WERI-Rb-1 (cell line): ENCODE results near the gene KANSL1.
"Not testable (repeated sequence)": the region's sequence is repeated elsewhere in the genome, so short reads cannot be mapped to it uniquely, and the experiment has no call there.

Experiments
- DNase-seq: peaks from one replicate; pipeline ENCODE4 v3.0.0-alpha.2; 2020
- H3K27ac ChIP-seq: fragments of 250-450 bp; sonication (Bioruptor Pico); 2 replicates; pipeline ENCODE4 v1.5.1; 2020; ENCODE audit warnings: mild to moderate bottlenecking, moderate library complexity
- H3K27me3 ChIP-seq: fragments of 250-450 bp; sonication (Bioruptor Pico); 2 replicates; pipeline ENCODE4 v1.5.1; 2021; ENCODE audit warnings: mild to moderate bottlenecking, low read depth, moderate library complexity; ENCODE audit not compliant: insufficient read depth, severe bottlenecking
- H3K36me3 ChIP-seq: fragments of 250-450 bp; sonication (Bioruptor Pico); 2 replicates; pipeline ENCODE4 v1.5.1; 2020; ENCODE audit warnings: mild to moderate bottlenecking, moderate library complexity
- H3K4me3 ChIP-seq: 2 replicates; pipeline ENCODE4 v1.5.1; 2011; ENCODE audit warnings: low read depth, mild to moderate bottlenecking, control low read depth, low read length
- H3K9me3 ChIP-seq: fragments of 250-450 bp; sonication (Bioruptor Pico); 2 replicates; pipeline ENCODE4 v1.5.1; 2021; ENCODE audit warnings: mild to moderate bottlenecking, moderate library complexity; ENCODE audit not compliant: severe bottlenecking
- TF ChIP-seq, protein P1 (sequence below): IDR thresholded peaks from 2 replicates; pipeline ENCODE4 v1.5.1; 2011; ENCODE audit warnings: low read depth, mild to moderate bottlenecking, control low read depth, inconsistent platforms, low read length

Gene KANSL1

DNA sequence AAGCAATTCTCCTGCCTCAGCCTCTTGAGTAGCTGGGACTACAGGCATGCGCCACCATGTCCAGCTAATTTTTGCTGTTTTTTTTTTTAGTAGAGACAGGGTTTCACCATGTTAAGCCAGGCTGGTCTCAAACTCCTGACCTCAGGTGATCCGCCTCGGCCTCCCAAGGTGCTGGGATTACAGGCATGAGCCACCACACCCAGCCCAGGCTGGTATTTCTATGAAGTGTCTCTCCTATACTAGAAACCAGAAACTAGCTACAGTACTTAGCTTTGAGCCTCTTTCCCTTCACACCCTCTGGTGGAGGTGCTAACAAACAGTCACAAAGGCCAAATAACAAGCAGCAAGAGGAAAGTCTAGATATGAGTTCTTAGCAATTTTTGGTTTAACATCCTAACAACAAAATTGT, 6.4 kb downstream of the KANSL1 start:
- peaks cover 11% of the 10 kb centered on the region for H3K36me3 ChIP-seq
- DNase-seq = peak; percentile 64
- H3K27me3 ChIP-seq, H3K9me3 ChIP-seq, H3K27ac ChIP-seq, H3K4me3 ChIP-seq: not testable (repeated sequence)
- TF ChIP-seq, protein P1, sequence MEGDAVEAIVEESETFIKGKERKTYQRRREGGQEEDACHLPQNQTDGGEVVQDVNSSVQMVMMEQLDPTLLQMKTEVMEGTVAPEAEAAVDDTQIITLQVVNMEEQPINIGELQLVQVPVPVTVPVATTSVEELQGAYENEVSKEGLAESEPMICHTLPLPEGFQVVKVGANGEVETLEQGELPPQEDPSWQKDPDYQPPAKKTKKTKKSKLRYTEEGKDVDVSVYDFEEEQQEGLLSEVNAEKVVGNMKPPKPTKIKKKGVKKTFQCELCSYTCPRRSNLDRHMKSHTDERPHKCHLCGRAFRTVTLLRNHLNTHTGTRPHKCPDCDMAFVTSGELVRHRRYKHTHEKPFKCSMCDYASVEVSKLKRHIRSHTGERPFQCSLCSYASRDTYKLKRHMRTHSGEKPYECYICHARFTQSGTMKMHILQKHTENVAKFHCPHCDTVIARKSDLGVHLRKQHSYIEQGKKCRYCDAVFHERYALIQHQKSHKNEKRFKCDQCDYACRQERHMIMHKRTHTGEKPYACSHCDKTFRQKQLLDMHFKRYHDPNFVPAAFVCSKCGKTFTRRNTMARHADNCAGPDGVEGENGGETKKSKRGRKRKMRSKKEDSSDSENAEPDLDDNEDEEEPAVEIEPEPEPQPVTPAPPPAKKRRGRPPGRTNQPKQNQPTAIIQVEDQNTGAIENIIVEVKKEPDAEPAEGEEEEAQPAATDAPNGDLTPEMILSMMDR = peak; percentile 61

- Histone ChIP-seq H3K27me3 (no peaks in the 10 kb centered on the region), H3K9me3 (no peaks in the 10 kb centered on the region), H3K4me3 (no peak overlapping the region), H3K36me3 (peaks cover 12% of the 10 kb centered on the region), H3K27ac (no peak overlapping the region)
- TF ChIP-seq, protein P1 = no peak
- DNase-seq = no peak
Observed at GRCh38 chr17:46184696-46185095, 8.5 kb downstream of the KANSL1 start.

- H3K27ac ChIP-seq, DNase-seq, H3K9me3 ChIP-seq, H3K27me3 ChIP-seq, H3K4me3 ChIP-seq: not testable (repeated sequence)
- peaks cover 13% of the 10 kb centered on the region for H3K36me3 ChIP-seq
Observed at GRCh38 chr17:46183383-46183782, 9.8 kb downstream of the KANSL1 start.

- H3K4me3 ChIP-seq = no peak overlapping the region
- H3K27me3 ChIP-seq = no peaks in the 10 kb centered on the region
- no peak overlapping the region for H3K27ac ChIP-seq
- TF ChIP-seq, protein P1 = no peak
- H3K9me3 ChIP-seq = no peaks in the 10 kb centered on the region
- H3K36me3 ChIP-seq = peaks cover 12% of the 10 kb centered on the region
- no peak for DNase-seq
Observed at GRCh38 chr17:46182961-46183360, 10.3 kb downstream of the KANSL1 start.

DNA sequence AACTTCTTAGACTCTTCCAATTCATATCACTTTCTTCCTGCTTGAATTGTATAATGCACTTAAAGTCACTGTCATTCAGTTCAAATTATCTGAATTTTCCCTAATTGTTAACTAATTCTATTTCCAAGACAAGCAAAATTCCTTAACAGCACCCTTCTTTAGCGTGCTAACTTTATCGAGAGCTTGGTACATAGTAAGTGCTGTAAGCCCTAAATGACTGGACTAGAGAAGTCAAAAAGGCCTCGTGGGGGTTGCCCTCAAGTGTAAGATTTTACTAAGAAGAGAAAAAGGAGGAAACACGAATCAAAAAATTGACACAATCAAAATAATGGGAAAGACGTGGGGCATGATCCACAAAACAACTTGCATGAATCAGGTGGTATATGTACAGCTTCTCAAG, 11.3 kb downstream of the KANSL1 start:
- H3K4me3 ChIP-seq = no peak overlapping the region
- TF ChIP-seq, protein P1 = no peak
- no peaks in the 10 kb centered on the region for H3K9me3 ChIP-seq
- DNase-seq = no peak
- no peak overlapping the region for H3K27ac ChIP-seq
- peaks cover 12% of the 10 kb centered on the region for H3K36me3 ChIP-seq
- H3K27me3 ChIP-seq = no peaks in the 10 kb centered on the region

DNA sequence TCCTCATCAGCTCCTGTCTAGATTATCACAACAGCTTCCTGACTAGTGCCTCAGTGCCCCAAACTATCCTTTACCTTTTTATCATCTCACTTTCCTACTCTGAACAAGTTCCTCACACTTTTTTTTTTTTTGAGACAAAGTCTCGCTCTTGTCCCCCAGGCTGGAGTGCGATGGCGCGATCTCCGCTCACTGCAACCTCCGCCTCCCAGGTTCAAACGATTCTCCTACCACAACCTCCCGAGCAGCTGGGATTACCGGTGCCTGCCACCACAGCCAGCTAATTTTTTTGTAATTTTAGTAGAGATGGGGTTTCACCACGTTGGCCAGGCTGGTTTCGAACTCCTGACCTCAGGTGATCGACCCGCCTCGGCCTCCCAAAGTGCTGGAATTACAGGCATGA, 11.9 kb downstream of the KANSL1 start:
- H3K36me3 ChIP-seq = peaks cover 12% of the 10 kb centered on the region
- not testable (repeated sequence) for H3K27ac ChIP-seq, DNase-seq, H3K27me3 ChIP-seq, H3K4me3 ChIP-seq, H3K9me3 ChIP-seq

- TF ChIP-seq, protein P1 = no peak
- Histone ChIP-seq H3K9me3 (no peaks in the 10 kb centered on the region), H3K27me3 (no peaks in the 10 kb centered on the region), H3K4me3 (no peak overlapping the region), H3K27ac (no peak overlapping the region), H3K36me3 (peaks cover 12% of the 10 kb centered on the region)
- DNase-seq = no peak
Observed at GRCh38 chr17:46180892-46181274, 12.3 kb downstream of the KANSL1 start.

DNA sequence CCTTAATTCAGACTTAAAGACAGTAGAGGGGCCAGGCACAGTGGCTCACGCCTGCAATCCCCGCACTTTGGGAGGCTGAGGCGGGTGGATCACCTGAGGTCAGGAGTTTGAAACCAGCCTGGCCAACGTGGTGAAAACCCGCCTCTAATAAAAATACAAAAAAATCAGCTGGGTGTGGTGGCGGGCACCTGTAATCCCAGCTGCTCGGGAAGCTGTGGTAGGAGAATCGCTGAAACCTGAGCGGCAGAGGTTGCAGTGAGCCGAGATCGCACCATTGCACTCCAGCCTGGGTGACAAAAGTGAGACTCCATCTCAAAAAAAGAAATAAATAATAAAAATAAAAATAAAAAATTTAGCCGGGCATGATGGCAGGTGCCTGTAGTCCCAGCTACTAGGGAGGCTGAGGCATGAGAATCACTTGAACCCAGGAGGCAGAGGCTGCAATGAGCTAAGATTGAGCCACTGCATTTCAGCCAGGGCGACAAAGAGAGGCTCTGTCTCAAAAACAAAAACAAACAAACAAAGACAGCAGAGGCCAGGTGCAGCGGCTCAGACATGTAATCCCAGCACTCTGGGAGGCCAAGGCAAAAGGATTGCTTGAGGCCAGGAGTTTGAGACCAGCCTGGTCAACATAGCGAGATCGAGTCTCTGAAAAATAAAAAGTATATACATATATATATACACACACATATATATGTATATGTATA, 12.9 kb downstream of the KANSL1 start:
- not testable (repeated sequence) for H3K27me3 ChIP-seq, H3K4me3 ChIP-seq, H3K9me3 ChIP-seq, DNase-seq, H3K27ac ChIP-seq
- H3K36me3 ChIP-seq = peaks cover 11% of the 10 kb centered on the region
